BJ (cell line): ENCODE results near the gene SND1. TPM values are rescaled to one million over a fixed set of nuclear protein-coding genes. Genes with fewer than 3 reads are reported as not detected.

Experiments
- CTCF ChIA-PET: fragments of 350-600 bp; formaldehyde crosslinking; extraction: SDS; loops from one replicate; lab custom pipeline; 2021; ENCODE audit warnings: antibody characterized with exemption, inconsistent platforms; lab: Yijun Ruan, JAX
- POLR2A ChIA-PET: fragments of 300-600 bp; sonication (Branson Sonifier 250); formaldehyde crosslinking; extraction: SDS; loops from one replicate; lab custom pipeline; 2021; ENCODE audit warnings: antibody characterized with exemption; lab: Charles Lee
- DNase-seq: peaks from one replicate; pipeline ENCODE4 v3.0.0-alpha.2; 2011; ENCODE audit warnings: low read depth
- H3K27me3 ChIP-seq: 2 replicates; pipeline ENCODE4 v1.6.0; 2011; ENCODE audit warnings: low read length; ENCODE audit not compliant: control insufficient read depth, insufficient read depth
- H3K36me3 ChIP-seq: 2 replicates; pipeline ENCODE4 v1.5.1; 2011; ENCODE audit warnings: low read length; ENCODE audit not compliant: control insufficient read depth, insufficient read depth
- H3K4me3 ChIP-seq: 2 replicates; pipeline ENCODE4 v1.5.1; 2011; ENCODE audit warnings: low read depth, mild to moderate bottlenecking, control low read depth, low read length
- CTCF ChIP-seq: IDR thresholded peaks from 2 replicates; pipeline ENCODE4 v1.5.1; 2011; ENCODE audit warnings: low read depth, mild to moderate bottlenecking, control low read depth, inconsistent platforms, low read length, moderate library complexity; ENCODE audit not compliant: insufficient read depth
- polyA plus RNA-seq: library from polyadenylated mRNA; depleted of rRNA; stranded (reverse); fragments of >200 nt; gene quantifications from 2 replicates; pipeline ENCODE4 v1.2.3, GENCODE V29; 2011

The SND1 gene
- polyA plus RNA-seq, 1 experiment: 203 TPM

GRCh38 chr7:127754457-127754856 is 102.5 kb downstream of the SND1 start:
- CTCF ChIA-PET: no interaction called here
- H3K27me3 ChIP-seq: no peaks in the 10 kb centered on the region
- H3K36me3 ChIP-seq: no peaks in the 10 kb centered on the region
- POLR2A ChIA-PET: no interaction called here
- no peak for TF ChIP-seq CTCF
- H3K4me3 ChIP-seq: no peak overlapping the region
- DNase-seq: no peak

- CTCF ChIA-PET: interaction anchor here (1.3 kb wide), 1 partner anchor 38 kb away, joined by 3 read pairs; no protein-coding TSS in a partner anchor
- no peaks in the 10 kb centered on the region for H3K36me3 ChIP-seq
- no peak overlapping the region for H3K4me3 ChIP-seq
- no peak for TF ChIP-seq CTCF
- no peaks in the 10 kb centered on the region for H3K27me3 ChIP-seq
- POLR2A ChIA-PET: no interaction called here
- no peak for DNase-seq
These were observed 103.5 kb downstream of the SND1 start for GRCh38 chr7:127755521-127755920.

GRCh38 chr7:127755965-127756364 is 104.0 kb downstream of the SND1 start:
- ChIA-PET POLR2A (no interaction called here), CTCF (interaction anchor here (1.3 kb wide), 1 partner anchor 37 kb away, joined by 3 read pairs; no protein-coding TSS in a partner anchor)
- TF ChIP-seq CTCF: no peak
- no peak for DNase-seq
- Histone ChIP-seq H3K27me3 (no peaks in the 10 kb centered on the region), H3K36me3 (no peaks in the 10 kb centered on the region), H3K4me3 (no peak overlapping the region)

- Histone ChIP-seq H3K4me3 (no peak overlapping the region), H3K36me3 (no peaks in the 10 kb centered on the region), H3K27me3 (no peaks in the 10 kb centered on the region)
- TF ChIP-seq CTCF: no peak
- CTCF ChIA-PET: no interaction called here
- no peak for DNase-seq
- POLR2A ChIA-PET: no interaction called here
These were observed 106.1 kb downstream of the SND1 start for GRCh38 chr7:127758105-127758504.

GRCh38 chr7:127758845-127759244 is 106.9 kb downstream of the SND1 start:
- no peak for DNase-seq
- Histone ChIP-seq H3K4me3 (no peak overlapping the region), H3K27me3 (no peaks in the 10 kb centered on the region), H3K36me3 (no peaks in the 10 kb centered on the region)
- POLR2A ChIA-PET: no interaction called here
- no peak for TF ChIP-seq CTCF
- CTCF ChIA-PET: no interaction called here
